Endothelial cell of umbilical vein (primary cell): Measurements from ENCODE around the gene SRRM3. TPM values are rescaled to one million over a fixed set of nuclear protein-coding genes. Genes with fewer than 3 reads are reported as not detected.

ENCODE experiments used
- BruUV-seq: library from RNA; stranded (reverse); fragments of 400-500 nt; replicated peaks from 2 replicates; lab custom pipeline; 2021; lab: Mats Ljungman, UMichigan
- CTCF ChIA-PET: fragments of 300-600, 350-600 bp; sonication (Branson Sonifier 250); formaldehyde crosslinking; loops from one replicate; lab custom pipeline; 2021; ENCODE audit warnings: antibody characterized with exemption, inconsistent platforms; lab: Charles Lee
- POLR2A ChIA-PET: fragments of 300-600, 350-600 bp; sonication (Branson Sonifier 250); formaldehyde crosslinking; loops from one replicate; lab custom pipeline; 2021; ENCODE audit warnings: antibody characterized with exemption, inconsistent platforms; lab: Charles Lee
- DNase-seq: peaks from one replicate; pipeline ENCODE4 v3.0.0-alpha.2; 2011; ENCODE audit warnings: low read depth, low spot score
- FAIRE-seq: peaks from 2 replicates; lab custom pipeline; 2011; peaks lifted over from hg19 to GRCh38; lab: Jason Lieb, UNC
- H2AFZ ChIP-seq: 2 replicates; pipeline ENCODE4 v1.6.0; 2012; ENCODE audit warnings: low read depth, low read length, control low read depth, inconsistent platforms
- H3K27ac ChIP-seq: 2 replicates; pipeline ENCODE4 v1.5.1; 2011; ENCODE audit warnings: low read depth, mild to moderate bottlenecking, control low read depth, low read length, moderate library complexity; ENCODE audit not compliant: insufficient read depth
- H3K27me3 ChIP-seq, 2 experiments: 2 replicates each; pipeline versions ENCODE4 v1.6.0 to v1.6.1; 2011; ENCODE audit warnings: low read length in 2 of 2, mixed read lengths in 1 of 2; ENCODE audit not compliant: control insufficient read depth in 2 of 2, insufficient read depth in 2 of 2
- H3K36me3 ChIP-seq, 2 experiments: 2 replicates in 1 of 2; 3 replicates in 1 of 2; pipeline ENCODE4 v1.5.1; 2011; ENCODE audit warnings: low read length in 2 of 2, mild to moderate bottlenecking in 1 of 2, moderate library complexity in 1 of 2; ENCODE audit not compliant: control insufficient read depth in 2 of 2, insufficient read depth in 2 of 2; ENCODE audit errors: extremely low read depth in 1 of 2
- H3K4me1 ChIP-seq: 3 replicates; pipeline ENCODE4 v1.5.1; 2011; ENCODE audit warnings: mild to moderate bottlenecking, low read length; ENCODE audit not compliant: control insufficient read depth, insufficient read depth; ENCODE audit errors: extremely low read depth
- H3K4me2 ChIP-seq: 2 replicates; pipeline ENCODE4 v1.6.1; 2011; ENCODE audit warnings: low read length, control low read depth, mixed read lengths; ENCODE audit not compliant: insufficient read depth
- H3K4me3 ChIP-seq, 3 experiments: fragments of 200-600 bp in 1 of 3; sonication (generic), shearing (Covaris generic) in 1 of 3; replicated peaks in 1 of 3; 2 replicates each; pipeline ENCODE4 v1.5.1; 2011 to 2016; ENCODE audit warnings: control low read depth in 3 of 3, low read length in 3 of 3, mild to moderate bottlenecking in 2 of 3, inconsistent platforms in 1 of 3, low read depth in 1 of 3, moderate library complexity in 1 of 3; ENCODE audit not compliant: insufficient read depth in 1 of 3
- H3K79me2 ChIP-seq: 2 replicates; pipeline ENCODE4 v1.6.0; 2012; ENCODE audit warnings: low read length, inconsistent platforms; ENCODE audit not compliant: control insufficient read depth, insufficient read depth
- H3K9ac ChIP-seq: replicated peaks from 2 replicates; pipeline ENCODE3; 2011; ENCODE audit warnings: low read length, control low read depth; ENCODE audit not compliant: insufficient read depth; ENCODE audit errors: extremely low read depth
- H3K9me1 ChIP-seq: replicated peaks from 3 replicates; pipeline ENCODE4 v1.6.0; 2011; ENCODE audit warnings: mild to moderate bottlenecking, low read length; ENCODE audit not compliant: control insufficient read depth, insufficient read depth; ENCODE audit errors: extremely low read depth
- H3K9me3 ChIP-seq: replicated peaks from 2 replicates; pipeline ENCODE4 v1.5.1; 2012; ENCODE audit warnings: low read length, inconsistent platforms; ENCODE audit not compliant: control insufficient read depth, insufficient read depth
- H4K20me1 ChIP-seq: replicated peaks from 2 replicates; pipeline ENCODE3; 2011; ENCODE audit warnings: mild to moderate bottlenecking, low read length; ENCODE audit not compliant: control insufficient read depth, insufficient read depth; ENCODE audit errors: extremely low read depth
- EZH2 ChIP-seq: IDR thresholded peaks from 2 replicates; pipeline ENCODE4 v1.6.1; 2012; ENCODE audit warnings: borderline replicate concordance, low read depth, mild to moderate bottlenecking, moderate library complexity, low read length, inconsistent platforms; ENCODE audit not compliant: severe bottlenecking
- FOS ChIP-seq: IDR thresholded peaks from 2 replicates; pipeline ENCODE4 v1.6.1; 2011; ENCODE audit warnings: mild to moderate bottlenecking, low read length, moderate library complexity, borderline replicate concordance; ENCODE audit not compliant: insufficient read depth
- GATA2 ChIP-seq: IDR thresholded peaks from 2 replicates; pipeline ENCODE4 v1.7.0; 2011; ENCODE audit warnings: low read depth, mild to moderate bottlenecking, moderate library complexity, mixed read lengths, low read length; ENCODE audit not compliant: insufficient read length, insufficient read depth
- JUN ChIP-seq: IDR thresholded peaks from 2 replicates; pipeline ENCODE4 v1.6.1; 2011; ENCODE audit warnings: borderline replicate concordance, low read depth; ENCODE audit not compliant: insufficient read length, insufficient read depth
- MAX ChIP-seq: IDR thresholded peaks from 2 replicates; pipeline ENCODE4 v1.6.1; 2011; ENCODE audit not compliant: insufficient read depth, insufficient read length
- MYC ChIP-seq: IDR thresholded peaks from one replicate; pipeline ENCODE4 v1.6.1; 2011; ENCODE audit warnings: mild to moderate bottlenecking, low read depth, low read length
- POLR2A ChIP-seq: IDR thresholded peaks from 2 replicates; pipeline ENCODE4 v1.6.1; 2012; ENCODE audit warnings: low read depth, mild to moderate bottlenecking, control low read depth, low read length
- POLR2AphosphoS5 ChIP-seq: IDR thresholded peaks from 2 replicates; pipeline ENCODE4 v1.6.1; 2012; ENCODE audit warnings: low read depth, mild to moderate bottlenecking, control low read depth, low read length, moderate library complexity; ENCODE audit not compliant: insufficient read depth
- dilution Hi-C: fragments of 300-500 bp; cut with MboI; formaldehyde crosslinking; loops from one replicate; pipeline ENCODE4 v1.15.0; 2019; ENCODE audit warnings: low sequenced_read_pairs; ENCODE audit not compliant: extremely low pct_ligation_motif_present
- intact Hi-C: fragments of 100-400 bp; cut with micrococcal nuclease; formaldehyde crosslinking; loops from one replicate; pipeline ENCODE4 v1.10.0; 2022
- polyA plus RNA-seq, 4 experiments: library from polyadenylated mRNA; depleted of rRNA in 3 of 4; stranded (reverse) in 3 of 4; unstranded in 1 of 4; fragments of >200 nt; gene quantifications; 2 replicates each; pipeline versions ENCODE4 v1.2.1 to v1.2.3, GENCODE V29; 2011 to 2012; ENCODE audit warnings: missing spikeins in 1 of 4
- total RNA-seq: library from RNA; stranded (reverse); gene quantifications from 2 replicates; pipeline ENCODE4 v1.2.3, GENCODE V29; 2021
- TF ChIP-seq, protein P1 (sequence below), 2 donors: IDR thresholded peaks; 1 replicate in 1 of 2; 2 replicates in 1 of 2; pipeline ENCODE4 v1.5.1; 2011; ENCODE audit warnings: low read length in 2 of 2, mild to moderate bottlenecking in 2 of 2, moderate library complexity in 2 of 2, control low read depth in 1 of 2, inconsistent platforms in 1 of 2, low read depth in 1 of 2; ENCODE audit not compliant: insufficient read depth in 1 of 2; ENCODE audit errors: extremely low read depth in 1 of 2

The SRRM3 gene
- total and polyA plus RNA-seq, 2 donors (not counting 3 experiments of a cell fraction or from before 2014, with no cell fraction given) = 4.4 to 5.4 TPM

DNA sequence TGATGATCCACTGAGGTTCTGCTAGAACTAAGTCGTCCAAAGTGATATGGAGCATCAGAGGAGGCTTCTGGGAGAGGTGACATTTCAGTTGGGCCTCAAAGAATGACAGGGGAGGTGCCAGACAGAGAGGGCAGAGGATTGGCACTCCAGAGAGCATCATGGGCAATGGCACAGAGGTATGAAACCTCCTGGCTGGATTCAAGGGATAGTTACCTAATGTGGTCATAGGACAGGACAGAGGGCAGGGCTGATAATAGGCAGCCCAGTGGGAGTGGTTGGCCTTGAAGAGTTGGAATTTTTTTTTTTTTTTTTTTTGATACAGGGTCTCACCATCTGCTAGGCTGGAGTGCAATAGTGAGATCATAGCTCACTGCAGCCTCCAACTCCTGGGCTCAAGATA lies 7.6 kb downstream of the SRRM3 start:
- TF ChIP-seq JUN = no peak
- no peak for TF ChIP-seq EZH2
- TF ChIP-seq POLR2AphosphoS5 = no peak
- no peak for TF ChIP-seq MAX
- no peak for TF ChIP-seq GATA2
- no peak for TF ChIP-seq MYC
- no peak for TF ChIP-seq POLR2A
- TF ChIP-seq, protein P1, sequence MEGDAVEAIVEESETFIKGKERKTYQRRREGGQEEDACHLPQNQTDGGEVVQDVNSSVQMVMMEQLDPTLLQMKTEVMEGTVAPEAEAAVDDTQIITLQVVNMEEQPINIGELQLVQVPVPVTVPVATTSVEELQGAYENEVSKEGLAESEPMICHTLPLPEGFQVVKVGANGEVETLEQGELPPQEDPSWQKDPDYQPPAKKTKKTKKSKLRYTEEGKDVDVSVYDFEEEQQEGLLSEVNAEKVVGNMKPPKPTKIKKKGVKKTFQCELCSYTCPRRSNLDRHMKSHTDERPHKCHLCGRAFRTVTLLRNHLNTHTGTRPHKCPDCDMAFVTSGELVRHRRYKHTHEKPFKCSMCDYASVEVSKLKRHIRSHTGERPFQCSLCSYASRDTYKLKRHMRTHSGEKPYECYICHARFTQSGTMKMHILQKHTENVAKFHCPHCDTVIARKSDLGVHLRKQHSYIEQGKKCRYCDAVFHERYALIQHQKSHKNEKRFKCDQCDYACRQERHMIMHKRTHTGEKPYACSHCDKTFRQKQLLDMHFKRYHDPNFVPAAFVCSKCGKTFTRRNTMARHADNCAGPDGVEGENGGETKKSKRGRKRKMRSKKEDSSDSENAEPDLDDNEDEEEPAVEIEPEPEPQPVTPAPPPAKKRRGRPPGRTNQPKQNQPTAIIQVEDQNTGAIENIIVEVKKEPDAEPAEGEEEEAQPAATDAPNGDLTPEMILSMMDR (IDR thresholded peaks at IDR 0.05; ENCODE audit: extremely low read depth in 1 of 2, insufficient read depth in 1 of 2, low read depth in 1 of 2, low read length in 2 of 2) = no peak
- TF ChIP-seq FOS = no peak
- H2AFZ ChIP-seq = no peak overlapping the region
- dilution Hi-C loops (no loop called here), intact Hi-C loops (no loop called here)
- CTCF ChIA-PET = interaction anchor here (1.3 kb wide), 1 partner anchor 10 kb away, joined by 5 read pairs; no protein-coding TSS in a partner anchor
- H3K4me1 ChIP-seq = no peaks in the 10 kb centered on the region
- FAIRE-seq = no peak
- H4K20me1 ChIP-seq = no peaks in the 10 kb centered on the region
- H3K9ac ChIP-seq = no peak overlapping the region
- H3K27ac ChIP-seq = no peak overlapping the region
- no peaks in the 10 kb centered on the region for H3K9me3 ChIP-seq
- H3K9me1 ChIP-seq = no peaks in the 10 kb centered on the region
- POLR2A ChIA-PET = no interaction called here
- no TSS peak for BruUV-seq
- H3K79me2 ChIP-seq = no peaks in the 10 kb centered on the region
- H3K4me2 ChIP-seq = no peak overlapping the region
- no peak overlapping the region for H3K4me3 ChIP-seq
- no peaks in the 10 kb centered on the region for H3K27me3 ChIP-seq
- no peak for DNase-seq
- no peaks in the 10 kb centered on the region for H3K36me3 ChIP-seq
